Measurements from ENCODE around the gene TP53I13. TPM values are rescaled to one million over a fixed set of nuclear protein-coding genes. Genes with fewer than 3 reads are reported as not detected.

The TP53I13 gene
- total and polyA plus RNA-seq, 2 of the 4 experiments (the other 2 are of a cell fraction) = 22.0 to 48.3 TPM

DNA sequence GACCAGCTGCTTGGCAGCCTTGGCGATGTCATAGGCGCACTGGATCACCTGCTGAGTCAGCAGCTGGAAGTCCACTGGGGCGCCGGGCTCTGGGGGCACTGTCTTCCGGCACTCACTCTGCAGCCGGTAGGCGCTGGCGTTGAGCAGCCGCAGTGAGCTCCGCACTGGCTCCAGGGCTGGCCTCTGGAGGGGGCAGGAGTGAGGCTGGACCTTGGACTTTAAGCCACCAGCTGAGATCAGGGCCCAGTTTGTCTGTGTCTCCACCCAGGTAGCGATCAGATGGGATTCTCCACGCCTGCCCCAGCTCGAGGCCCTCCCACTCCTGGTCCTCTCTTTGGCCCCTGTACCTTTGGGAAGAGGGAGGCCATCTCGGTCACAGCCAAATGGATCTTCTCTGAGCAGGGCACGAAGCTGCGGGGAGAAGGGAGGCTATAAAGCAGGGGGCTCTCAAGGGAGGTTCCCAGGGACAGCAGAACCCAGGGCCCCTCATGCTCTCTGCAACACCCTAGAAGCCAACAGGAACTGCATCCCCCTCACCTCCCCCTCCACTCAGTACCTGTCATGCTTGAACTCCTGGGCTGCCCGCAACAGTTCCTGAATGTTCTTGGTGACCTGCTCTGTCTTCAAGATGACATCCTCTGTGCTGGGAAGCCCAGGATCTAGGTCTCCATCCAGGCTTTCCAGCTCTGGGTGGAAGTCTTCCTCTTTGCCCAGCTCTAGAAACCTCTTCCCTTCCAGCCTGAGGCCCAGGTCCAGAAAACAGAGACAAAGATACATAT is 6.4 kb downstream of the TP53I13 start:
- ChIA-PET POLR2A (ENCODE audit: unreplicated experiment) (interaction anchor here (0.6 kb wide), 1 partner anchor 11 kb away, joined by 3 read pairs; no protein-coding TSS in a partner anchor), CTCF (interaction anchor here (1.2 to 2.4 kb wide), 2 partner anchors 16 to 205 kb away, joined by 3 to 7 read pairs; no protein-coding TSS in a partner anchor)
- no peak for ATAC-seq (ENCODE audit: low read depth)
- Histone ChIP-seq H4K5ac (ENCODE audit: low read depth, low read length) (no peak overlapping the region), H3K23ac (ENCODE audit: low read depth, low read length) (no peak overlapping the region), H2AK5ac (ENCODE audit: low read depth, low read length) (no peak overlapping the region), H3K9me1 (ENCODE audit: insufficient read depth, low read length) (no peaks in the 10 kb centered on the region; the same call in 1 of the 2 replicates), H3K4ac (ENCODE audit: low read depth, low read length) (no peak overlapping the region), H3K27ac (ENCODE audit: insufficient read depth, low read length) (no peak overlapping the region), H2AFZ (replicated peaks; ENCODE audit: low read length, poor library complexity) (no peak overlapping the region), H3K9me3 (ENCODE audit: control insufficient read depth, insufficient read depth, low read length) (no peaks in the 10 kb centered on the region), H2BK120ac (ENCODE audit: low read depth, low read length) (no peak overlapping the region), H4K91ac (ENCODE audit: insufficient read depth, low read depth, low read length) (no peak overlapping the region), H3K9ac (ENCODE audit: low read depth, low read length) (no peak overlapping the region), H2BK15ac (ENCODE audit: low read depth, low read length) (no peak overlapping the region), H2BK20ac (ENCODE audit: low read depth, low read length) (no peak overlapping the region), H2BK5ac (ENCODE audit: low read depth, low read length, poor library complexity, severe bottlenecking) (no peak overlapping the region), H3K4me3 (ENCODE audit: insufficient read depth, low read depth, low read length) (no peak overlapping the region), H3K36me3 (ENCODE audit: control insufficient read depth, insufficient read depth, low read length) (peaks cover 64% of the 10 kb centered on the region), H3K14ac (replicated peaks; ENCODE audit: low read depth, low read length) (no peak overlapping the region), H3K56ac (ENCODE audit: extremely low read depth, insufficient read depth, low read length) (no peak overlapping the region), H4K20me1 (ENCODE audit: insufficient read depth, low read length) (no peaks in the 10 kb centered on the region; the same call in none of the 2 replicates), H3K4me2 (ENCODE audit: low read depth, low read length) (no peak overlapping the region), H2AK9ac (replicated peaks; ENCODE audit: low read depth, low read length, poor library complexity) (peak overlapping the region; percentile 52), H3K79me1 (ENCODE audit: low read depth in 1 of 2, low read length in 2 of 2) (peaks cover 3 to 36% of the 10 kb centered on the region in 2 experiments), H3K27me3 (ENCODE audit: control insufficient read depth, insufficient read depth, low read length) (no peaks in the 10 kb centered on the region), H3K18ac (ENCODE audit: low read depth, low read length) (no peak overlapping the region), H4K8ac (ENCODE audit: low read depth in 2 of 2, low read length in 2 of 2) (no peak overlapping the region), H3K4me1 (ENCODE audit: control insufficient read depth, insufficient read depth, low read length) (peaks cover 8% of the 10 kb centered on the region; the same call in 1 of the 2 replicates)
- dilution Hi-C loops (cut with HindIII; ENCODE audit: low sequenced_read_pairs, unreplicated experiment) (no loop called here), intact Hi-C loops (cut with micrococcal nuclease) (no loop called here), in situ Hi-C loops (cut with MboI; ENCODE audit: low sequenced_read_pairs) (no loop called here)
- TF ChIP-seq MAZ (IDR thresholded peaks at IDR 0.05; ENCODE audit: borderline replicate concordance, low read depth, low read length) = no peak
- TF ChIP-seq RFX5 (IDR thresholded peaks at IDR 0.05; ENCODE audit: low read depth, low read length) = no peak
- TF ChIP-seq NFE2L2 (IDR thresholded peaks at IDR 0.05; ENCODE audit: low read depth, low read length) = no peak
- TF ChIP-seq MAFK (IDR thresholded peaks at IDR 0.05; ENCODE audit: low read depth, low read length) = peak; percentile 66
- 94% methylated on average over 5 of the region's 17 CpGs; no CpG with 5 or more reads in 1 of the 2 experiments for WGBS, 2 experiments (ENCODE audit: extremely low coverage in 2 of 2, insufficient read length in 1 of 2)
- DNase-seq = no peak
- no TSS peak for BruUV-seq (replicated peaks)

All from IMR-90 (cell line).